ENCODE data around the gene GEMIN7.
"Not testable (repeated sequence)": the region's sequence is repeated elsewhere in the genome, so short reads cannot be mapped to it uniquely, and the experiment has no call there.

GEMIN7 gene

DNA sequence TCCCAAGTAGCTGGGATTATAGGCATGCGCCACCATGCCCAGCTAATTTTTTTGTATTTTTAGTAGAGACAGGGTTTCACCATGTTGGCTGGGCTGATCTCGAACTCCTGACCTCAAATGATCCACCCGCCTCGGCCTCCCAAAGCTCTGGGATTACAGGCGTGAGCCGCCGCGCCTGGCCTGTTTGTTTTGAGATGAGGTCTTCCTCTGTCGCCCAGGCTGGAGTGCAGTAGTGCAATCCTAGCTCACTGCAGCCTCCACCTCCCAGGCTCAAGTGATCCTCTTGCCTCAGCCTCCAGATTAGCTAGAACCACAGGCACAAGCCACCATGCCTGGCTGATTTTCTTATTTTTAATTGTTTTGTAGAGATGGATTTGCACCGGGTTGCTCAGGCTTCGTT lies 27.3 kb downstream of the GEMIN7 start:
- not testable (repeated sequence) for DNase-seq

DNA sequence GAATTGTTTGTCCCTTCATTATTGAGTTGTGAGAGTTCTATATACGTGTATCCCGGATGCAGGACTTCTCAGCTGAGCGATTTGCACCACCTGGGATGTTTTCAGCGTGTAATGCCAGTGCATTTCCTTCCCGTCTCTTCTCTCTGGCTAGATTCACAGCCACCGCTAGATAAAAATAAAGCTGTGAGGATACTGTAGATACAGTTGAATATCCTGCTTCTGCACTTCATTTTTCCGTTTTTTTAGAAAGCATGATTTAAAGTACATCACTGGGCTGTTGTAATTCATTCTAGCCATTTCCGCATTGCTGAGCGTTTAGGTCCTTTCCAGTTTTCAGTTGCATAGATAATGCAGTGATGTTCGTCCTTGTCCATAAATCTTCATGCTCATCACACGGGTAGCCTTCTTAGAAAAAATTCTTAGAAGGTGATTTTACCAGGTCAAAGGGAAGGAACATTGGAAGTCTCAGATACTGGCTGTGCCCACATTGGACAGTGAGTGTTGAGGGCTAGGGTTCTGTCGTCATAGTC lies 28.6 kb downstream of the GEMIN7 start:
- no peak for DNase-seq

DNA sequence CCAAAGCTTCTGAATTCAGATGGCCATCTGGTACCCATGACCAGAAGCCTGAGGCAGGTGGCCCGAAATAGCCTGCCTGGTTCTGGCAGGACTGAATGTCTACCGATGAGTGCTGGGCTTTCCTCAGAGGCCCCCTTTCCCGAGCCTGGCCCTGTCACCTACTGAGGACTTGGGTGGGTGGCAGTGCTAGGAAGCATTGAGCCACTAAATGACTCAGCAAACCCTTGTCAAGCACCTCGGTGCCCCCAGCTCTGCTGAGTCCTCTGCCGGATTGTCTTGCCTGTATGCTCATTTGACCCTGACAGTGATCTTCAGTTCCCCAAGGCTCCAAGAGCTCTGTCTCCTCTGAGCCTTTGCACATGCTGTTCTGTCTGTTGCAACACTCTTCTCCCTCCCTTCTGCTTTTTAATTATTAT lies 31.8 kb downstream of the GEMIN7 start:
- DNase-seq = no peak

GRCh38 chr19:45112111-45112827 lies 33.2 kb downstream of the GEMIN7 start:
- DNase-seq = peak in 1 of 3 experiments; percentile 10

DNA sequence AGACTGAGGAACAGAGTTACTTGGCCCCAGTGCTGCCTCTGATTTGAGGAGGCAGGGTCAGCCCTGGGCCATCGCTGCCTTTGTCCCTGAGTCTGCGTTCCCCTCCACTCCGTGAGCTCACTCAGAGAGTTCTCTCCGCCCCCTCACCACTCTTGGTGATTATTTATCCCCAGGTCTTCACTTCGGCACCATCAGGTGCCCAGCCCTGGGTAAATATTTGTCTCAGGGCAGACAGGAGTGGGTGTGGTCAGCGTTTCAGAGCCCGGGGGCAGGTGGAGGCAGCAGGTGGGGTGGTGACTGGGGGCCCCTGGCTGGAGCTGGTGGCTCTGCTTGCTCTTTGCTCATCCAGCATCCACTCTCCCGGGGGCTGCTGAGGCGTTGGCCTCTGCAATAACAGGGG lies 34.6 kb downstream of the GEMIN7 start:
- peak; percentile 92 to 96 (median 93) for DNase-seq

GRCh38 chr19:45114116-45114515 lies 35.1 kb downstream of the GEMIN7 start:
- DNase-seq = no peak

- DNase-seq = peak in 2 of 3 experiments; percentile 40 to 93
These were observed 37.0 kb downstream of the GEMIN7 start for GRCh38 chr19:45115809-45116615.

DNA sequence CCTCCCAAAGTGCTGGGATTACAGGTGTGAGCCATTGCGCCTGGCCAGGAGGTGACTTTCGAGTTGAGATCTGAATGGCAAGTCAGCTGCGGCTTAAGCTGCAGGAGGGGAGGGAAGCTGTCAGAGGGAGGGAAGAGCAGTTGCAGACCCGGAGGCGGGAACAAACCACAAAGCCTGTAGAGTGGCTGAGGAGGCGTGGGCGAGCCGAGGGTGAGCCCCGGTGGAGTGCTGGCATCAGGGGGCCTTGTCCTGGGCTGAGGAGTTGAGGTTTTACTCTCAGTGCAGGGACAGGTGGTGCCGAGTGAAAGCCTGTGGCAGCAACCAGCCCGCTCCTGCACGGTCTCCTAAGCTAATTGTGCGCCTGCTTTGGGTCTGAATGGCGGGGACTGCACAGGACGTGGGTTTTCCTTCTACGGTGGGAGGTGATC lies 38.1 kb downstream of the GEMIN7 start:
- peak; percentile 59 to 92 (median 74) for DNase-seq

DNA sequence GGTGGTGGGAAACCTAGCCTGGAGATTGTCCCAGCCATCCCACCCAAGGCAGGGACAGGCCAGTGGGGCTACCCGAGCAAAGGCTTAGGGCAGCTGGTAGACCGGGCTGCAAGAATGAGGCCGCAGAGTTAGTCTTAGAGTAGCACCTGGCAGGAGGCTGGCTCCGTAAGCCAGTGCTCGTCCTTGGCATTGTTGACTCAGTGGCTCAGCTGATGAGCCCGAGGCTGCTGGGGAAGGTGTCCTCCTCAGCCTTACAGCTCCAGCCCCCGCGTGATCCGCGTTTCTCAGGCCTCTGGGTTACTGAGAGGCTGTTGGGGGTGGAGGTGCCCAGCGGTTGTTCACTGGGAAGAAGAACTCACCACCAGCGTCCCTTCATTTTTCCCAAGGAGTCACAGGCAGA lies 38.6 kb downstream of the GEMIN7 start:
- DNase-seq = peak; percentile 55 to 66 (median 57)

DNA sequence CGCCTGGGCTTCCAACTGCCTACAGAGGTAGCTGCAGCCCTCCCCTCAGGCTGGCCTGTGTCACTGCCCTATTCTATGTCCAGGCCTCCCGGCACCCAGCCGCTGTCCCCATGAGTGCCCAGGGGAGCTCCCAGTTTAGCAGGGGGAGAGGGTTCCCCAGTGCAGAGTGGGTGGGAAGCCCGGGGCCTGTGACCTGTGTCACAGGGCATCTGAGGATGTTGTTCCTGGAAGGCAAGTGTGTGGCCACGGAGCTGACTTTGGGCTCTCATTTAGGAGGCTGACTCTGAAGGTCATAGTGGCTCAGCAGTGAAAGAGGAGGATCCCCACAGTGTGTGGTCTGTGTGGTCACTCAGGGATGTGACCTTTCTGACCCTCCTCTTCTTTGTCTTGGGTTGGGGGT lies 39.0 kb downstream of the GEMIN7 start:
- DNase-seq = peak in 1 of 3 experiments; percentile 24

DNA sequence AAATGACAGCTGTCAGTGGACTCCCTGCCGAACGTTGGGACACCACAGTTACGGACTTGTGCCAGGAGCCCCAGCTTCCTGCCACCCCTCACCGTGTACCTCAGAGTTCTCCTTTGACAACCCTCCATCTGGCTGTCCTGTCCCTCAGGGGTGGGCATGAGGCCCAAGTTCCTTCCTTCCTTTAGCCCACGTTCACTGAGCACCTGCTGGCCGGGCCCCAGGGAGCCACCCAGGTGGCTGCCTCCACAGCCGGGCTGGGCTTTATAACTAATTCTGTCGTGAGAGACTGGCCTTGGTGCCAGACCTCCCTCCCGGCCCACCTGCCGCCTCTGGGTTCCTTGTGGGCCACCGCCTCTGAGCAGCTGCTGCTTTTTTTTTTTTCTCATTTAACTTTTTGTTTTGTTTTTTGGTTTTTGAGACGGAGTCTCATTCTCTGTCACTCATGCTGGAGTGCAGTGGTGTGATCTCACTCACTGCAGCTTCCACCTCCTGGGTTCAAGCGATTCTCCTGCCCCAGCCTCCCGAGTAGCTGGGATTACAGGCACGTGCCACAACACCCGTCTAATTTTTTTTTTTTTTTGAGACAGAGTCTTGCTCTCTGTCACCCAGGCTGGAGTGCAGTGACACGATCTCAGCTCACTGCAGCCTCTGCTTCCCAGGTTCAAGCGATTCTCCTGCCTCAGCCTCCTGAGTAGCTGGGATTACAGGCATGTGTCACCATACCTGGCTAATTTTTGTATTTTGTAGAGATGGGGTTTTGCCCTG lies 39.7 kb downstream of the GEMIN7 start:
- DNase-seq = peak in 2 of 3 experiments; percentile 52 to 67

- no peak for DNase-seq
These were observed 40.5 kb downstream of the GEMIN7 start for GRCh38 chr19:45119582-45119981.

GRCh38 chr19:45121827-45122345 lies 42.8 kb downstream of the GEMIN7 start:
- DNase-seq = no peak

DNA sequence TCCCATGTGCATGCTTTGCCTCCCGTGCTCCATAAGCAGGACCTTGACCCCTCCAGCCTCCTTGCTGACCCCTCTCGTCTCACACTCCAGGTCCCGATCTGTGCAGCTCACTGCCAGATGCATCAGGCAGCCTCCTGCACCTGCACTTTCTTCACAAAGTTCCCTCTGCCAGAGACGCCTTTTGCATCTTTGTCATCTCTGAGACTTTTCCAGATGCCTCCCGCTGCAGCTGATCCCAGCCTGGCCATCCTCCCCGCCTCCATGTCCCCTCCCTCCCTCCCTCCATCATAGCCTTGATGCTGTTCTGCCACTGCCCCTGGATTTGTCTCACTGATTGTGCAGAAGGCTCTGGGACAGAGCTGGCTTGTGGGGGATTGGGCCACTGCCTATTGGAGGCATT lies 43.8 kb downstream of the GEMIN7 start:
- DNase-seq = no peak

DNA sequence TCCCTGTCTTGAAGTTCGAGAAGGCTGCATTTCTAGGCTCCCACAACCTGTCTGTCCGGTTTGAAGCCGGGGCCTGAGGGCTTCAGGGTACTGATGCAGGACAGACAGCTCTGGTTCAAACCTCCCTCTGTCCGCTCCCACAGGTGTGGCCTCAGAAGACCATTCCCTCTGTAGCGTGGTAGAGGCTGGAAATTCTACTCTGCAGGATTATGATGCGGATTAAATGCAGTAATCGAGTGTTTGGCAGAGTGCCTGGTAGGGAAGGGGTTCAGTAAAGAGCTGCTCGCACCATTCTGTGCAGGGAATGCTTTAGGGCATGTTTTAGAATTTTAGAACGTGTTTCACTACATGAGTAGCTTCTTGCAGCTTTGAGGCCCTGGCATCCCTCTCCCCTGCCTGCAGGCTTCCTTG lies 44.4 kb downstream of the GEMIN7 start:
- DNase-seq = no peak

DNA sequence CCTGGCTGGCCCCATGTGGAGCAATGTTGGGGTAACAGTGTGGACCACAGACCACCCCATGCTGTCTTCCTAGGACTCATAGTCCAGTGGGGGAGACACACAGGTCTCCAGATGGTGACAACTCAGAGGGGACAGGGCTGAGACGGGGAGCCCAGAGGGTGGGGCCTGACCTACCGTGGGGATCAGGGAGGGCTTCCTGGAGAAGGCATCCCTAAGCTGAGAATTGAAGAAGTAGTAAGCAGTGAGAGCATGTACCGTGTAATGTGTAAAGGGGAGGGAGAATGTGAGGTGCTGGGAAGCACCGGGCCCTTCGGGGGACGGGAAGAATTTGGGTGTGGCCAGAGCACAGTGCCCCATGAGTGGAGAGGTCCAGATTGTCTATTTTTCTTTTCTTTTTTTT lies 45.0 kb downstream of the GEMIN7 start:
- DNase-seq = no peak

GRCh38 chr19:45125360-45125759 lies 46.3 kb downstream of the GEMIN7 start:
- no peak for DNase-seq

GRCh38 chr19:45125975-45126493 lies 47.0 kb downstream of the GEMIN7 start:
- peak; percentile 10 to 69 (median 33) for DNase-seq

GRCh38 chr19:45126654-45127053 lies 47.6 kb downstream of the GEMIN7 start:
- DNase-seq = no peak

GRCh38 chr19:45128146-45128545 lies 49.1 kb downstream of the GEMIN7 start:
- no peak for DNase-seq

GRCh38 chr19:45128806-45129205 lies 49.7 kb downstream of the GEMIN7 start:
- DNase-seq = no peak

DNA sequence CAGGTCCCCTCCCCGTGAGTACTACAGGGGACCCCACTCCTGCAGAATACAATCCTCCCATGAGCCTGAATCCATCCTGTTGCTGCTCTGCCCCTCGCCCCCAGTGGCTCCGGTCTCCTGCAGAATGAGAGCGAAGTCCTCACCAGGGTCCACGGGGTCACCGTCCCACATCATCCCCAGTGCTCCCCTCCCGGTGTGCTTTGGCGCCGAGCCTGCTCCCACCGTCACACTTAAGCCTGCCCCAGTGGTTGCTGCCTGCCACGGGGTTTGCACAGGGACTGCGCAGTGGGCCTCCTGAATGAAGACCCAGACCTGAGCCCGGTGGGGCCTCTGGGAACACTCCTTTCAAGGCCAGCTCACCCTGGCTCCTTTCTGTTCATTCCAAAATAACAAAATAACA lies 51.2 kb downstream of the GEMIN7 start:
- no peak for DNase-seq
